ENCODE measurements around the gene CDHR5. TPM values are rescaled to one million over a fixed set of nuclear protein-coding genes. Genes with fewer than 3 reads are reported as not detected.

Gene CDHR5, protein sequence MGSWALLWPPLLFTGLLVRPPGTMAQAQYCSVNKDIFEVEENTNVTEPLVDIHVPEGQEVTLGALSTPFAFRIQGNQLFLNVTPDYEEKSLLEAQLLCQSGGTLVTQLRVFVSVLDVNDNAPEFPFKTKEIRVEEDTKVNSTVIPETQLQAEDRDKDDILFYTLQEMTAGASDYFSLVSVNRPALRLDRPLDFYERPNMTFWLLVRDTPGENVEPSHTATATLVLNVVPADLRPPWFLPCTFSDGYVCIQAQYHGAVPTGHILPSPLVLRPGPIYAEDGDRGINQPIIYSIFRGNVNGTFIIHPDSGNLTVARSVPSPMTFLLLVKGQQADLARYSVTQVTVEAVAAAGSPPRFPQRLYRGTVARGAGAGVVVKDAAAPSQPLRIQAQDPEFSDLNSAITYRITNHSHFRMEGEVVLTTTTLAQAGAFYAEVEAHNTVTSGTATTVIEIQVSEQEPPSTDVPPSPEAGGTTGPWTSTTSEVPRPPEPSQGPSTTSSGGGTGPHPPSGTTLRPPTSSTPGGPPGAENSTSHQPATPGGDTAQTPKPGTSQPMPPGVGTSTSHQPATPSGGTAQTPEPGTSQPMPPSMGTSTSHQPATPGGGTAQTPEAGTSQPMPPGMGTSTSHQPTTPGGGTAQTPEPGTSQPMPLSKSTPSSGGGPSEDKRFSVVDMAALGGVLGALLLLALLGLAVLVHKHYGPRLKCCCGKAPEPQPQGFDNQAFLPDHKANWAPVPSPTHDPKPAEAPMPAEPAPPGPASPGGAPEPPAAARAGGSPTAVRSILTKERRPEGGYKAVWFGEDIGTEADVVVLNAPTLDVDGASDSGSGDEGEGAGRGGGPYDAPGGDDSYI
- total RNA-seq (ENCODE audit: low replicate concordance), result not detected in 2 replicates

DNA sequence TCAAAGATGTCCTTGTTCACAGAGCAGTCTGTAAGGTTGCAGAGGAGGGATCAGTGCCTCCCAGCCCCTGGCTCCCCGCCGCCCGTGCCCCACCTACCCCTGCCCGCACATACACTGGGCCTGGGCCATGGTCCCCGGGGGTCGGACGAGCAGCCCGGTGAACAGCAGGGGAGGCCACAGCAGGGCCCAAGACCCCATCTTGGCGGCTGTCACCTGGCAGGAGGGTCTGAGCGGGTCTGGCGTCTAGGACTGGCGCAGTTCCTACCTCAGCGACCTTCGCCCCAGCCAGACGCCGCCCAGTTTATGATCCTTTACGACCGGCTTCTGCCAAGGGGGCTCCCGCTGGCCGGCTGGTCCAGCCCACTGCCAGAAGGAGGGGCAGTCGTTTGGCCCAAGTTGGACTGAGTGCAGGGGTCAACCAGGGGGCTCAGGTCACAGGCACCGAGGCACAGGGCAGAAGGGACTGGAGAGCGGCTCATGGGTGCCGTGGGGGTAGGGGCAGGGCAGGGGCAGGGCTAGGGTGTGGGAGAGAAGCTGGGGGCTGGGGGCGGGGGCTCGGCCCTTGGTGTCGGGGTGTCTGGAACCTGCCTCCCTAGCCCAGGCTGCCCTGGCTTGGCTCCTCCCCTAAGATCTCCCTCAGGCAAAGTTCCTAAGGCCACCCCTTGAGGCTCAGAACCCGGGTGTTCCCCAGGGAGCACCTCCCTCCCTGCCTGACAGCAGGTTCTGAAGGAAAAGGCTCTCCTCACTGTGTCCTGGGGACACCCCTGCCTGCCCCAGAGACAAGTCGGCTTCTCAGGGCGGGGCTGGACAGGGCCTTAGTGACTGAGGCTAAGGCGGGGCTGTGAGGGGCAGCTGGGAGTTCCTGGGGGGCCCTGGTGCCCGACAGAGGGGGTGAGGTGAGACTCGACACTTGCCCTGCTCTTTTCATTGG, at the start of gene CDHR5:
Gene CDHR5 (minus strand): TSS at position 251 of the 931 bp plus-strand sequence. CDS start 53 bp downstream, at position 198.
- H3K4me3 ChIP-seq (ENCODE audit: low read depth, low read length), result no peak within 1 kb of the TSS
- DNase-seq (ENCODE audit: low read depth), result no peak
- TF ChIP-seq, protein P1, sequence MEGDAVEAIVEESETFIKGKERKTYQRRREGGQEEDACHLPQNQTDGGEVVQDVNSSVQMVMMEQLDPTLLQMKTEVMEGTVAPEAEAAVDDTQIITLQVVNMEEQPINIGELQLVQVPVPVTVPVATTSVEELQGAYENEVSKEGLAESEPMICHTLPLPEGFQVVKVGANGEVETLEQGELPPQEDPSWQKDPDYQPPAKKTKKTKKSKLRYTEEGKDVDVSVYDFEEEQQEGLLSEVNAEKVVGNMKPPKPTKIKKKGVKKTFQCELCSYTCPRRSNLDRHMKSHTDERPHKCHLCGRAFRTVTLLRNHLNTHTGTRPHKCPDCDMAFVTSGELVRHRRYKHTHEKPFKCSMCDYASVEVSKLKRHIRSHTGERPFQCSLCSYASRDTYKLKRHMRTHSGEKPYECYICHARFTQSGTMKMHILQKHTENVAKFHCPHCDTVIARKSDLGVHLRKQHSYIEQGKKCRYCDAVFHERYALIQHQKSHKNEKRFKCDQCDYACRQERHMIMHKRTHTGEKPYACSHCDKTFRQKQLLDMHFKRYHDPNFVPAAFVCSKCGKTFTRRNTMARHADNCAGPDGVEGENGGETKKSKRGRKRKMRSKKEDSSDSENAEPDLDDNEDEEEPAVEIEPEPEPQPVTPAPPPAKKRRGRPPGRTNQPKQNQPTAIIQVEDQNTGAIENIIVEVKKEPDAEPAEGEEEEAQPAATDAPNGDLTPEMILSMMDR (IDR thresholded peaks at IDR 0.05; ENCODE audit: insufficient read depth, low read length), result no peak

DNA sequence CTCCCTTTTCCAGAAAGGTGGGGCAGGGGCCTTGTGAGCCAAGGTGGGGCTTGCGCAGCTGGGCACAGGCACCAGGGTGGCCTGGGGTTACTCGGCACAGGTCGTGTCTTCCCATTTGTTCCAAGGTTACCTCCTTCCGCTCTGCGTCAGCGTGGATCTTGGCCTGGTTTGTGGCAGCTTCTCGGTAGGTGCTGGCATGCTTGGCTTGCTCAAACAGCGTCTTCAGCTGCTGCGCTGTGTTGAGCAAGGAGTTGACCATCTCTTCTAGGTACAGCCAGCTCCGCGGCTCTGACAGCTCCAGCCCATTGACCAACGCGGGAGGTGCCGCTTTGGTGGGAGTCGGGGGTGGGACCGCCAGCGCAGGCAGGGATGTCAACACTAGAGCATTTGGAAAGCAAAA, 49.7 kb upstream of the CDHR5 start:
- no peak overlapping the region for H3K4me3 ChIP-seq (ENCODE audit: low read depth, low read length)
- no peak for DNase-seq (ENCODE audit: low read depth)
- TF ChIP-seq, protein P1 (IDR thresholded peaks at IDR 0.05; ENCODE audit: insufficient read depth, low read length), result no peak

DNA sequence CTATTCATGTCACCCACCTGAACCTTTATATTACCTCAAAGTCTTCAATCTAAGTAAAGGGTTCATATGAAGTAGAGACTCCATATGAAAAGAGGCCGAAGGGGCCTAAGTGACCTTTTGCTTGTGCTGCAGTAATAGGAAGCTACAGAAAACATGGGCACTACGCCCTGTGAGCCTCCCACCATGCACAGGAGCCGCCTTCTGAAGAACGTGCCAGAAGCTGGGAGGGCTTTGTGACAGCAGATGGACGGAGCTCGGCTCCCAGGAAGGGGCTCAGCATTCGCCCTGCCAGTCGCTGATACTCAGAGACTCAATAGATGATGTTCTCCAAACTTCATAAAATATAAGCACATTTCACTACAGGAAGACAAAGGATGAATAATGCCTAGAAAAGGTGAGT, 49.1 kb upstream of the CDHR5 start:
- no peak for DNase-seq (ENCODE audit: low read depth)
- TF ChIP-seq, protein P1 (IDR thresholded peaks at IDR 0.05; ENCODE audit: insufficient read depth, low read length), result no peak
- H3K4me3 ChIP-seq (ENCODE audit: low read depth, low read length), result no peak overlapping the region

DNA sequence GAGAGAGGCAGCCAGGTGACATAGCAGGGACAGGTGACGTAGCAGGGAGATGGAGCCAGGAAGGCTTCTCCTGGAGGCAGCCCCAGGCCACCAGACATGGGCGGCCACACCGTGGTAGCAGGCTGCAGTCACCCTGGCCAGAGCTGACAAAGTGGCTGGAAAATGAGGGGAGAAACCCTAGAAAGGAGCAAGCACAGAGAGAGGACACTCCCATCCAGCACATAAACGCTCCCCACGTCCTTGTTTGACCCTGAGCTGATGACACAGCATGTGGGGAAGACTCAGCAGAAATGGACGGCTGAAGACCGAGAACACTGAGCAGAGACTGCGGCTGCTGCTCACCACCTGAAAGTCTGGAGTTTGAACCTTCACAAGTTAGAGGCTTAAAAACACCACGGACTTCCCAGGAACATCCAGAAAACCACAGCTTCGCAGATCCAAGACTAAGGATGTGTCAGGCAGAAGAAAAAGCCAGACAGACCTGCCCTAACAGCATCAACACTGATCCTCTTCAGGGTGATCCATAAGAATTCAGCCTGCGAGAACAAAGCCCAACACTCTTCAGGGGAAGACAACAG, 41.0 kb upstream of the CDHR5 start:
- no peak overlapping the region for H3K4me3 ChIP-seq (ENCODE audit: low read depth, low read length)
- peak; percentile 59 for DNase-seq (ENCODE audit: low read depth)
- TF ChIP-seq, protein P1 (IDR thresholded peaks at IDR 0.05; ENCODE audit: insufficient read depth, low read length), result no peak

DNA sequence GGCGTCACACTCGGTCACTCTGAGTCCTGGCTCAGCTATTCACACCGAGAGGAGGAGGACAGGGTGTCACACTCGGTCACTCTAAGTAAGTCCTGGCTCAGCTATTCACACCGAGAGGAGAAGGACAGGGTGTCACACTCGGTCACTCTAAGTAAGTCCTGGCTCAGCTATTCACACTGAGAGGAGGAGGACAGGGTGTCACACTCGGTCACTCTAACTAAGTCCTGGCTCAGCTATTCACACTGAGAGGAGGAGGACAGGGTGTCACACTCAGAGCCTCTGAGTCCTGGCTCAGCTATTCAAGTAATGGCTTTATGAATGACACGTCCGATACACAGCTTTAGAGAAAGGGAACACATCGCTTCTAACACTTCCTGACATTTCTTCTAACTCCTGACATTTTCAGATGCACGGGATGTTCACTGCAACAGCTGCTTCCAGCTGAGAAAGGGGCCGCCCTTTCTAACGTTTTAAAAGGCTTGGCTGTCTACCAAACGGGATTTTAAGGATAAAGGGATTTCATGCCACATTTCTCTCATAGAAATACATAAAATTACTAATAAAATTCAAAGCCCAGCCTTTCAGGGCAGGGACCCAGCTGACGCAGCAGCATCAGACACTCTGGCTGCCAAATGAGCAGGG, 40.4 kb upstream of the CDHR5 start:
- TF ChIP-seq, protein P1 (IDR thresholded peaks at IDR 0.05; ENCODE audit: insufficient read depth, low read length), result no peak
- peak; percentile 41 for DNase-seq (ENCODE audit: low read depth)
- H3K4me3 ChIP-seq (ENCODE audit: low read depth, low read length), result no peak overlapping the region
